22Rv1 (cell line): ENCODE results near the gene TRO.

Source experiments
- ZFX ChIP-seq: fragments of 450-650 bp; IDR thresholded peaks from 2 replicates; pipeline ENCODE4 v1.6.1; 2017; ENCODE audit warnings: antibody characterized with exemption, borderline replicate concordance
- TF ChIP-seq, protein P1 (sequence below): fragments of 450-650 bp; IDR thresholded peaks from 2 replicates; pipeline ENCODE4 v1.5.1; 2017; ENCODE audit warnings: mild to moderate bottlenecking

DNA sequence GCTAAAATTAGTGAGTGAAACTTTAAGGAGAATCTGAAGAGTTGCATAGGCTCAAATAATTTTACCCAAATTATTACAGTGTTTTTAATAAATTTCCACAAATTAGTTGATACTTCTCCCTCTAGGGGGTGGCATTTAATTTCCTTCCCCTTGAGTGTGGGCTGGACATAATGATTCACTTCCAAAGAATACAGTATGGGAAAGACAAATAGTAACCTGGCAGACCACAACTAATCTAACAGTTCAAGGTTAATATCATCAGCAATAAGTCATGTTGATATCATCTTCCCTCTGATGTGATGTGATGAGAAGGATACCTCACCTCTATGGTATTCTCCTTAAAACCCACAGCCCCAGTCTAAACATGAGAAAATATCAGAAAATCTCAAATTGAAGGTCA lies 57.8 kb downstream of the TRO start:
- TF ChIP-seq, protein P1, sequence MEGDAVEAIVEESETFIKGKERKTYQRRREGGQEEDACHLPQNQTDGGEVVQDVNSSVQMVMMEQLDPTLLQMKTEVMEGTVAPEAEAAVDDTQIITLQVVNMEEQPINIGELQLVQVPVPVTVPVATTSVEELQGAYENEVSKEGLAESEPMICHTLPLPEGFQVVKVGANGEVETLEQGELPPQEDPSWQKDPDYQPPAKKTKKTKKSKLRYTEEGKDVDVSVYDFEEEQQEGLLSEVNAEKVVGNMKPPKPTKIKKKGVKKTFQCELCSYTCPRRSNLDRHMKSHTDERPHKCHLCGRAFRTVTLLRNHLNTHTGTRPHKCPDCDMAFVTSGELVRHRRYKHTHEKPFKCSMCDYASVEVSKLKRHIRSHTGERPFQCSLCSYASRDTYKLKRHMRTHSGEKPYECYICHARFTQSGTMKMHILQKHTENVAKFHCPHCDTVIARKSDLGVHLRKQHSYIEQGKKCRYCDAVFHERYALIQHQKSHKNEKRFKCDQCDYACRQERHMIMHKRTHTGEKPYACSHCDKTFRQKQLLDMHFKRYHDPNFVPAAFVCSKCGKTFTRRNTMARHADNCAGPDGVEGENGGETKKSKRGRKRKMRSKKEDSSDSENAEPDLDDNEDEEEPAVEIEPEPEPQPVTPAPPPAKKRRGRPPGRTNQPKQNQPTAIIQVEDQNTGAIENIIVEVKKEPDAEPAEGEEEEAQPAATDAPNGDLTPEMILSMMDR = no peak
- no peak for TF ChIP-seq ZFX
